ENCODE measurements around the gene TEX101.

Gene TEX101

GRCh38 chr19:43460362-43461016 lies 45.8 kb downstream of the TEX101 start:
- FAIRE-seq (no peak), DNase-seq (ENCODE audit: insufficient read length, low spot score) (no peak)

GRCh38 chr19:43461303-43461702 lies 46.6 kb downstream of the TEX101 start:
- TF ChIP-seq CTCF (IDR thresholded peaks at IDR 0.05; ENCODE audit: insufficient read depth, missing control alignments), result no peak
- DNase-seq (ENCODE audit: insufficient read length, low spot score), result no peak
- FAIRE-seq, result no peak

More at GRCh38 chr19:43460362-43461016, 45.8 kb downstream of the TEX101 start:
- no peak for TF ChIP-seq CTCF (IDR thresholded peaks at IDR 0.05; ENCODE audit: insufficient read depth, missing control alignments)

GRCh38 chr19:43462383-43462782 lies 47.7 kb downstream of the TEX101 start:
- TF ChIP-seq CTCF (IDR thresholded peaks at IDR 0.05; ENCODE audit: insufficient read depth, missing control alignments), result no peak
- FAIRE-seq, result no peak
- DNase-seq (ENCODE audit: insufficient read length, low spot score), result no peak

- DNase-seq (ENCODE audit: insufficient read length, low spot score) (no peak), FAIRE-seq (no peak)
- no peak for TF ChIP-seq CTCF (IDR thresholded peaks at IDR 0.05; ENCODE audit: insufficient read depth, missing control alignments)
These were observed 48.2 kb downstream of the TEX101 start for GRCh38 chr19:43462785-43463380.

- DNase-seq (ENCODE audit: insufficient read length, low spot score), result peak; percentile 91
- no peak for FAIRE-seq
- TF ChIP-seq CTCF (IDR thresholded peaks at IDR 0.05; ENCODE audit: insufficient read depth, missing control alignments), result no peak
These were observed 48.9 kb downstream of the TEX101 start for GRCh38 chr19:43463381-43464133.

GRCh38 chr19:43464134-43464775 lies 49.6 kb downstream of the TEX101 start:
- DNase-seq (ENCODE audit: insufficient read length, low spot score), result peak; percentile 76

More at GRCh38 chr19:43464134-43464775, 49.6 kb downstream of the TEX101 start:
- FAIRE-seq, result no peak
- TF ChIP-seq CTCF (IDR thresholded peaks at IDR 0.05; ENCODE audit: insufficient read depth, missing control alignments), result no peak

All from D721Med (cell line).